Activated T-cell treated with anti-CD3 and anti-CD28 coated beads for 24 hours (primary cell): ENCODE results near the gene NUP85.
"Not testable (repeated sequence)": the region's sequence is repeated elsewhere in the genome, so short reads cannot be mapped to it uniquely, and the experiment has no call there.

Source experiments
- DNase-seq: peaks from one replicate; pipeline ENCODE4 v3.0.0-alpha.2; 2020; ENCODE audit warnings: low read depth

Gene NUP85

DNA sequence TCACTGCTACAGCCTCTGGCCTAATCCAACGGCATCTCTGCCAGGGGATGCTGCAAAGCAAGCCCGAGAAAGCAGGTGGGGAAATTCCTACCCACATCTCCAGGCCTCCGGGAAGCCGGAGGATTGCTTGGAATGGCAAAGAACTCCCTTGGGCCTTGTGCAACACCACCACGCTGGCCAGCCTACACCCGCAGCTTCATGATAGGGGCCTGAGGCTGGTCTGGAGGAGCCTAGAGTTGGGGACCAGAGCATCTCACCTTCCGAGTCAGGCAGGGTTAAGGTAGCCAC, 35.6 kb downstream of the NUP85 start:
- no peak for DNase-seq

DNA sequence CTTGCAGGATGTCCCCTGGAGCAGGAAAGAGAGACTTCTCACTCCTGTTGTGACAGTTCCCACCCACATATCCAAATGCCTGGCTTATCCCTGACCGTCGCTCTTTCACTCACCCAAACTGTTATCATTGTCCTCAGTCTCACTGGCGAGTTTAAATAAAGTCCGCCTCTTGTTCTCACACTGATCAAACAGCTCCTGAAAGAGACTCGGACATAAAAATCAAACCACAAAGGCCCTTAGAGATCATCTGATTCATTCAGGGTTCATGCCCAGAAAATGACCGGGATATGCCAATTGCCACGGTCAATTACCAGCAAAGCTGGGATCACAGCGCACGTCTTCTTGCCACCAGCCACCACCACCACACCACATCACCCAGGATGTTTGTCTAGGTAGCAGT, 36.0 kb downstream of the NUP85 start:
- no peak for DNase-seq

- DNase-seq, result no peak
Measured at GRCh38 chr17:75241996-75242460, 36.5 kb downstream of the NUP85 start.

- DNase-seq, result no peak
Measured at GRCh38 chr17:75242461-75243042, 37.1 kb downstream of the NUP85 start.

DNA sequence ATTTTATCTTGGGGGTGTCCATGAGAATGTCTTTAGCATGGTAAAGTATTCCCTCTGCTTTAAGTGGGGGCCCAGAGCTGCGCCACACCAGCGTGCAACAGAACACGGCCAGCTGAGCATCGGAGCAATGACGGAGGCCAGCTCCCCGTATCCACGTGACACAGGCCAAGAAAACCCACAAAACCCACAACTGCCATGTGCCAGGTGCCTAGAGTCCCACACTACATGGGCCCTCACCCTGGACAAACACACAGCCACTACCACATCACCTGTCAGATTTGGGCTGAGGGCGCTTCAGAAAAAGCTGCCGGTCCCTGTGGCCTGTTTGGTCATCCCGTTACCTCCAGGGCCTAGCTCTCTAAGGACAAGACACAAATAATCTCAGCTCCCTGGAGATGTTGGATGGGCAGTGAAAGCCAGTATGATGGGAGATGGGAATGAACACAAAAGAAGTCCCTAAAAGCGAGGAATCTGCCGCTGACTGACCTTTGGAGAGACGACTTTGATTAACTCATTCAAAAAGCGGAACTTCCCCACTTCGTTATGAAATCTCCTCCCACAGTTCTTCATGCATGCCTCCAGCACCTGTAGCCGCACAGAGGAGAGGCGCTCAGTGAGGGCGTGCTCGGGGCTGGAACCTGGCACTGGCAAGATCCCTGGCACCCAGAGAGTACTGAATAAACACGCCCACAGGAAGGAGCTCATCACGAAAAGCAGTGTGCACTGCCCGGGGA, 38.8 kb downstream of the NUP85 start:
- no peak for DNase-seq

DNA sequence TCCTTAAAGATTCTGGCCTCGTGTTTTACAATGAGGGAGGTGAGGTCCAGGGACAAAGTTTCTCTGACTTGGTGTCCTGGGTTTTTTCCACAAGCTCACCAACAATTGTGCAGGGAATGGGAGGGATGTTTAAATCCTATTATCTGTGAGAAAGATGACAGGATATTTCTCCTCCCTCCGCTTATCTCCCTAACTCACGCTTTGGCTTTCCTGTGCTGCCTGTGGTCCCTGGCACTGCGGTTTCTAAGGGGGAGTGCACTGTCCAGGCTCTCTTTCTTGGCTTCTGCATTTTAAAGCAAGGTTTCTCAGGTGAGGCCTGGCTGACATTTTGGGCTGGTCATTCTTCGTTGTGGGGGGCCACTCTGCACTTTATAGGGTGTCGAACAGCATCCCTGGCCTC, 39.5 kb downstream of the NUP85 start:
- no peak for DNase-seq

- DNase-seq, result no peak
Measured at GRCh38 chr17:75246404-75246803, 40.9 kb downstream of the NUP85 start.

DNA sequence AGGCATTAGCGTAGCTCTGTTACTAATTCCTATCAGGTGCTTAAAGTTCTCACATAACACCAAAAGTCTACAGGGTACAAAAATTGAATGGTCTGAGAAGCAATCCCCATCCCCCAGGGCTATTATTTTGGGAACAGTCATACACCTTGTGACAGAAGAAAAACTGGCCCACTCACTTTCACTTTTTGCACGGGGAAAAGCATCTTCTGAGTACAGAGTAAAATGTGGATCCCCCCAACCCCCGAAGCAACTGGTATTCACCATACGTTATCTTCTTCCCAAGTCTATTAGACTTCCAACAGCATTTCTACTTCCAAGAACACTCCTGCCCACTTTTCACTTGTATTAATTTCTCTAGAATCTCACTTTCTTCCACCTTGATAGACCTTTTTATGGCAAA, 44.1 kb downstream of the NUP85 start:
- DNase-seq, result peak; percentile 11

DNA sequence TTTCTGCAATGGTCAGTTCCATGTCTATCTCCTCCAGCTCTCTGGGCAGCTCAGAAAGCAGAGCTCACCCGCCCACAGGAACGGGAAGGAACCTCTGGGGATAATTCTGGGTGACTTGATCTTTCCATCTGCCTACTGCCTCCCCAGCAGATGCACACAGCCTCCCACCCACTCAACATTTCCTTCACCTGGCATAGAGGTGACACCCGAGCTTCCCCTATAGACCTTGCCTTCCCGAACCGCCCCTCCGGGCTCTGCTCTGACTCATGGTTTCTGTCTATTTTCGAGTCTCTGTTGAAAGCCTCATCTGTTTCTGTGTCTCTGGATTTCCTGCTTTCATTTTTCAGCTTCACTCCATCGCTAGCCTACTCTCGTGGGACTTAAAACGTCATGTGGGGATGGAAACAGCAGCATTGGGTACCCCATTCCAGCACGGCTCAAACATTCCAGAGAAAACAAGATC, 44.6 kb downstream of the NUP85 start:
- DNase-seq, result peak; percentile 77

DNA sequence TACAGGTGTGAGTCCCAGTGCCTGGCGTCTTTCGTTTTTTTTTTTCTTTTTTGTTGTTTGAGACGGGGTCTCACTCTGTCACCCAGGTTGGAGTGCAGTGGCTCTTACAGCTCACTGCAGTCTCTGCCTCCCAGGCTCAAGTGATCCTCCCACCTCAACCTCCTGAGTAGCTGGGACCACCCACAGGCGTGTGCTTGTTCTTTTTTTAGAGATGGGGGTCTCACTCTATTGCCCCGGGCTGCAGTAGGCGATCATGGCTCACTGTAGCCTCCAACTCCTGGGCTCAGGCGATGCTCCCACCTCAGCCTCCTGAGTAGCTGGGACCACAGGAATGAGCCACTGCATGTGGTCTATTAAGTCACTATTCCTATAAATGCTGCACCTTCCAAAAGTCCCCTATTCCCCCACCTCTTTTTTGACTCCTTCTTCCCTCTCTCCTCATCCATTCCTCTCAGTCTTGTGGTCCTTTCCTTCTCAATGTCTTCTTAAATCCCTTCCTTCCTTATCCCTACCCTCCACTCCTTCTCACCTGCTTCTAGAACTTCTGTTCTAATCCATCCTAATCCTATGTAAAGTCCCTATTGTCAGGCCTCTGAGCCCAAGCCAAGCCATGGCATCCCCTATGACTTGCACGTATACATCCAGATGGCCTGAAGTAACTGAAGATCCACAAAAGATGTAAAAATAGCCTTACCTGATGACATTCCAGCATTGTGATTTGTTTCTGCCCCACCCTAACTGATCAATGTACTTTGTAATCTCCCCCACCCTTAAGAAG, 46.7 kb downstream of the NUP85 start:
- no peak for DNase-seq

GRCh38 chr17:75255954-75256698, 50.6 kb downstream of the NUP85 start:
- DNase-seq, result not testable (repeated sequence)

DNA sequence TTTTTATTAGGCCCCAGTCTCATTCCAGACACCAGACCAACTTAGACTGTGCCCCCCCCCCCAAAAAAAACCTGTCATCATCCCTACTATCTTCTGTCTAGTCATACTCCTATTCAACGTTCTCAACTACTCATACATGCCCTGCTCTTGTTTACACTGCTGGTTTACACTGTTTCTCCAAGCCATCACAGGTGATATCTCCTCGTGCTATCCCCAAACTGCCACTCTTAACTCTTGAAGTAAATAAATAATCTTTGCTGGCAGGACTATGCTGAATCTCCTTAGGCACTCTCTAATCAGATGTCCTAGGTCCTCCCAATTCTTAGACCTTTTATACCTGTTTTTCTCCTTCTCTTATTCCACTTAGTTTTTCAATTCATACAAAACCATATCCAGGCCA, 51.7 kb downstream of the NUP85 start:
- not testable (repeated sequence) for DNase-seq

GRCh38 chr17:75260641-75261335, 55.3 kb downstream of the NUP85 start:
- peak; percentile 58 for DNase-seq

GRCh38 chr17:75261336-75262111, 56.0 kb downstream of the NUP85 start, which contains the start of the genes GGA3 and MRPS7:
GGA3 (minus strand) TSS chr17:75261606; CDS start chr17:75261587, 19 bp downstream.
MRPS7 (plus strand) TSS chr17:75261879; CDS start chr17:75261901, 22 bp downstream.
- DNase-seq, result peak; percentile 92

DNA sequence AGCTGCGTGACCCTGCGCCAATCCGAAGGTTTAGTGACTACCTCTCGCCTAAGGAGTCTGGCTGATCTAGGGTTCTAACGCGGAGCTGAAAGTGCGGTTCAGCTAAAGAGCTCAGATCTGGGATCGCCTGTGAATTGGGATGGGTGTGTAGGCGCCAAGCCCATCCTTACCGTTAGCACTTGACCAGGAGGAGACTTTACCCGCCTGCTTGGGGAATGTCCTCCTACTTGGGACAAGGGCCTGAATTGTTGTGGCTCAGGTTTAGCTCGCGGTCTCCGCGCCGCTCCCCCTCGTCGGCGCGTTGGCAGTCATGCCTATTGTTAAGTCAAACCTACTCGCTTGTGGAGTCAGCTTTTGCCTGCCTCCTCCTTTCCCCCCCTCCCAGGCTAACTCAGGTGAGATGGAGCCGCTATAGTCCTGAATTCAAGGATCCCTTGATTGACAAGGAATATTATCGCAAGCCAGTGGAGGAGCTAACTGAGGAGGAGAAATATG, 56.7 kb downstream of the NUP85 start:
- no peak for DNase-seq

DNA sequence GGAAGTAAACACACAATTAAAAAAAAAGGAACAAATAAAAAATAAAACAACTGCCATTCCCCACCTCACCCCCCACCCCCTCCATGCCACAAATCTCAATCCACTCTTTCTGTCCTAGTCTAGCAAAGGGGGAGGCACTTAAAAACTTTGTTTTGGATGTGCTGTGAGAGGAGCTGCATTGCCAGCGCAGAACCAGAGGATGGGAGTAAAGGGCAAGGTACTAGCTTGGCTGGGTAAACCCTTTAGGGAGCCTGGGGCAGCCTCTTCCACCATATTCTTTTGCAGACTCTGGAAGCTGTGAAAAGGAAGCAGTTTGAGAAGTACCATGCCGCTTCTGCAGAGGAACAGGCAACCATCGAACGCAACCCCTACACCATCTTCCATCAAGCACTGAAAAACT, 57.6 kb downstream of the NUP85 start:
- DNase-seq, result no peak

- no peak for DNase-seq
Measured at GRCh38 chr17:75265614-75266315, 60.3 kb downstream of the NUP85 start.

- DNase-seq, result no peak
Measured at GRCh38 chr17:75266316-75267152, 61.1 kb downstream of the NUP85 start.

DNA sequence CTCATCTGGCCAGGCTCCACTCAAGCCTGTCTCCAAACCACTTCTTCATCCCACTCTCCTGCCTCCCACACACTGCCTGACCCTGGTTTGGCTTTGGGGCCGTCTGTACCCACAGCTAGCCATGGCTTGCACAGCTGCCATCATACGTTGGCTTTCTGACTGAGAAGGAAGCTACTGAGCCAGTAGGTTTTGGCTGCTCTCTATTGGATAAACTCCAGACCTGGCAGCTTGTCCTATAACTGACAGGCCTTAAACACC, 61.6 kb downstream of the NUP85 start:
- no peak for DNase-seq
